ENCODE data around the gene INSRR. TPM values are rescaled to one million over a fixed set of nuclear protein-coding genes. Genes with fewer than 3 reads are reported as not detected.

INSRR gene
- total RNA-seq, 8 experiments from 2014 or later: 0.05 to 1.6 (median 0.11) TPM; not detected in 1

DNA sequence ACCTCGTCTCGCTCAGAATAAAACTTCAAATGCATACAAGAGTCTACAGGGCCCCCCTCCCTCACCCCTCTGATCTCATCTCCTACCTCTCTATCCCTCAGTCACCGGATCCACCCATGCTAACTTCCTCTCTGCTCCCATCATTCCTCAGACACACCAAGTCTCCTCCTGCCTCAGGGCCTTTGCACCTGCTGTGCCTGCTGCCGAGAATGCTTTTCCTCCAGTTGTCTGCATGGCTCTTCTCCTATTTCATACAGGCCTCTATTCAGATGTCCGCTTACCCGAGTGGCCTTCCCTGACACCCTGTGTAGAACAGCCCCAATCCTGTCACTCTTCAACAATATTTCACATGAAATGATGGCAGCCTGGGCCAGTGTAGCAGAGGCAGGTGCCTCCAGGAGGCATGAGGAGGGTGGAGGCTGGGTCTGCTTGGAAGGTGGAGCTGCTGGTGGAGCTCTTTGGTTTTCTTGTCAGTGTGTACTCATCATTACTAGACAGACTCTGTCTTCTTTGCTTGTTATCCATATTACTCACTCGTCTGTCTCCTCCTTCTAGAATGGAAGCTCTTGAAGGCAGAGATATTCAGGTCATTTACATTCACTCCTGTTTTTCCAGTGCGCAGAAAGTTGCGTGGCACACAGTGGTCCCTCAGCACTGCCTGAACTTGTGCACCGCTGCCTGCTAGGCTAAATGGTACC is 46.5 kb downstream of the INSRR start:
- Histone ChIP-seq H3K4me3 (no peak overlapping the region), H3K4me1 (replicated peaks in 1 of 2) (peaks cover 3 to 27% of the 10 kb centered on the region in 2 donors), H3K27ac (no peak overlapping the region)
- in situ Hi-C loops (cut with MboI; ENCODE audit: low pct_unique_long_range_greater_than_20kb in 2 of 9, low sequenced_read_pairs in 9 of 9, unreplicated experiment in 9 of 9): no loop called here
- ATAC-seq (replicated peaks in 6 of 8): no peak
- WGBS, 10 experiments: 70 to 100% (median 90%) methylated on average over 1 to 8 of the region's 10 CpGs

DNA sequence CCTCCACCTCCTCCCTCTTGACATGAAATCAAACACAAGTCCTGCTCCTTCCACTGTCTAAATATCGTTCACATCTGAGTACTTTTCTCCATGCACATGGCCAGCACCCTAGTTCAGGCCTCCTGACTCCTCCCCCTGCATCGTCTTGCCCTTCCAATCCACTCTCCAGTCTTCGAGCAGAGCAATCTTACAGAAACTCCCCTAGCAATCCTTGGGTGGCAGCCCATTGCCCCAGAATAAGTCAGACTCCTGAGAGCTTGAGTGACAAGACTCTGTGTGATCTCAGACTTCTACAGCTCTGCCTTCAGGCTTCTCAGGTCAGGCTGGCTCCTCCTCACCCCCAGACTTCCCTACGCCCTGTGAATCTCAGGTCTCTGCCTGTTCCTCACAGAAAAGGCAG is 47.7 kb downstream of the INSRR start:
- no peak overlapping the region for H3K27ac ChIP-seq
- in situ Hi-C loops (cut with MboI; ENCODE audit: low pct_unique_long_range_greater_than_20kb in 2 of 9, low sequenced_read_pairs in 9 of 9, unreplicated experiment in 9 of 9): no loop called here
- WGBS, 10 experiments: 57 to 100% (median 75%) methylated on average over 1 to 4 of the region's 4 CpGs; no CpG with 5 or more reads in 2 of the 10 experiments
- no peak overlapping the region for H3K4me3 ChIP-seq
- ATAC-seq (replicated peaks in 6 of 8): no peak
- peaks cover 3 to 27% of the 10 kb centered on the region in 2 donors for H3K4me1 ChIP-seq (replicated peaks in 1 of 2)

- H3K27ac ChIP-seq: no peak overlapping the region
- in situ Hi-C loops (cut with MboI; ENCODE audit: low pct_unique_long_range_greater_than_20kb in 2 of 9, low sequenced_read_pairs in 9 of 9, unreplicated experiment in 9 of 9): no loop called here
- WGBS, 10 experiments: 86 to 100% (median 100%) methylated on average over 1 to 4 of the region's 7 CpGs; no CpG with 5 or more reads in 5 of the 10 experiments
- H3K4me3 ChIP-seq: no peak overlapping the region
- ATAC-seq (replicated peaks in 6 of 8): no peak
- H3K4me1 ChIP-seq (replicated peaks in 1 of 2): peaks cover 3 to 16% of the 10 kb centered on the region in 2 donors
These were observed 49.1 kb downstream of the INSRR start for GRCh38 chr1:156809711-156810366.

DNA sequence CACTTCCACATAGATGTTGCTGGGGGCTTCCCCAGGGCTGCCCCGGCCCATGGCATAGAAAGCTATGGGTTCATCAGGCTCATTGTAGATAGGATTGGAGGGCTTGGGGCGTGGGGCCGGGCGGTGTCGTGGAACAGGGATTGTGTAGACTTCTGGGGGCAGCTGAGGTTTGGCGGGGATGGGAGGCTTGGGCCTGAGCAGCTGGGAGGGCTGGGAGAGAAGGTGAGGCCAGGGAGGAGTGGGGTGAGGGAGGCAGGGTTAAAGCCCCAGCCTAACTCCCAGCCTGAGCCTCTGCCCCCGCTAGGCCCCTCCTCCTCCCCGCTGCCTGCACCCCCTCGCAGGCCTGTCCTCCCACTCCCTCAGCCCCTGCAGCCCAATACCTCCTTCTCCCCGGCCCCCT is 49.6 kb downstream of the INSRR start:
- in situ Hi-C loops (cut with MboI; ENCODE audit: low pct_unique_long_range_greater_than_20kb in 2 of 9, low sequenced_read_pairs in 9 of 9, unreplicated experiment in 9 of 9): no loop called here
- Histone ChIP-seq H3K4me3 (no peak overlapping the region), H3K27ac (no peak overlapping the region), H3K4me1 (replicated peaks in 1 of 2) (peaks cover 3 to 11% of the 10 kb centered on the region in 2 donors)
- no peak for ATAC-seq (replicated peaks in 6 of 8)
- WGBS, 10 experiments: 100% methylated on average over 1 of the region's 10 CpGs; no CpG with 5 or more reads in 9 of the 10 experiments

- peaks cover under 1 to 2% of the 10 kb centered on the region in 2 donors for H3K4me1 ChIP-seq (replicated peaks in 1 of 2)
- H3K4me3 ChIP-seq: no peak overlapping the region
- H3K27ac ChIP-seq: no peak overlapping the region
- ATAC-seq (replicated peaks in 6 of 8): no peak
- WGBS, 10 experiments: 20 to 95% (median 80%) methylated on average over 1 to 10 of the region's 16 CpGs; no CpG with 5 or more reads in 2 of the 10 experiments
- in situ Hi-C loops (cut with MboI; ENCODE audit: low pct_unique_long_range_greater_than_20kb in 2 of 9, low sequenced_read_pairs in 9 of 9, unreplicated experiment in 9 of 9): no loop called here
These were observed 50.5 kb downstream of the INSRR start for GRCh38 chr1:156808186-156809030.

DNA sequence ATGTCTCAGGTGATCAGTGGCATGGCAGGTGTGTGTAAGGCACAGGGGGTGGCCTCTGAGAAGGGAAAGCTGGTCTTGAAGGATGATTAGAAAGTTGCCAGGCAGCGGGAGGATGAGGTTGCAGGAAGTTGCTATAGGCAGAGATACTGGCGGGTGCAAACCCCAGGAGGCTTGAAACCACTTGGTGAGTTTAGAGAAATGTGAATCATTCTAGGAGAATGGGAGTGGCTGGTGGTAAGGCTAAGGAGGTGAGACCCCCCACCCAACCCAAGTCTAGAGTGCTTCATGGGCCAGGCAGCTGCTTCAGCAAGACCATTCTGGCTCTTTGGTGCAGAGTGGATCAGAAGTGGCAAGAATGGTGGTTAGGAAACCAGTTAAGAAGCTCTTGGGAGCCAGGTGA is 51.3 kb downstream of the INSRR start:
- in situ Hi-C loops (cut with MboI; ENCODE audit: low pct_unique_long_range_greater_than_20kb in 2 of 9, low sequenced_read_pairs in 9 of 9, unreplicated experiment in 9 of 9): no loop called here
- no peak overlapping the region for H3K4me3 ChIP-seq
- H3K4me1 ChIP-seq (replicated peaks in 1 of 2): no peaks in the 10 kb centered on the region
- WGBS, 10 experiments: 86 to 100% (median 95%) methylated on average over 1 to 2 of the region's 2 CpGs; no CpG with 5 or more reads in 5 of the 10 experiments
- no peak overlapping the region for H3K27ac ChIP-seq
- no peak for ATAC-seq (replicated peaks in 6 of 8)

DNA sequence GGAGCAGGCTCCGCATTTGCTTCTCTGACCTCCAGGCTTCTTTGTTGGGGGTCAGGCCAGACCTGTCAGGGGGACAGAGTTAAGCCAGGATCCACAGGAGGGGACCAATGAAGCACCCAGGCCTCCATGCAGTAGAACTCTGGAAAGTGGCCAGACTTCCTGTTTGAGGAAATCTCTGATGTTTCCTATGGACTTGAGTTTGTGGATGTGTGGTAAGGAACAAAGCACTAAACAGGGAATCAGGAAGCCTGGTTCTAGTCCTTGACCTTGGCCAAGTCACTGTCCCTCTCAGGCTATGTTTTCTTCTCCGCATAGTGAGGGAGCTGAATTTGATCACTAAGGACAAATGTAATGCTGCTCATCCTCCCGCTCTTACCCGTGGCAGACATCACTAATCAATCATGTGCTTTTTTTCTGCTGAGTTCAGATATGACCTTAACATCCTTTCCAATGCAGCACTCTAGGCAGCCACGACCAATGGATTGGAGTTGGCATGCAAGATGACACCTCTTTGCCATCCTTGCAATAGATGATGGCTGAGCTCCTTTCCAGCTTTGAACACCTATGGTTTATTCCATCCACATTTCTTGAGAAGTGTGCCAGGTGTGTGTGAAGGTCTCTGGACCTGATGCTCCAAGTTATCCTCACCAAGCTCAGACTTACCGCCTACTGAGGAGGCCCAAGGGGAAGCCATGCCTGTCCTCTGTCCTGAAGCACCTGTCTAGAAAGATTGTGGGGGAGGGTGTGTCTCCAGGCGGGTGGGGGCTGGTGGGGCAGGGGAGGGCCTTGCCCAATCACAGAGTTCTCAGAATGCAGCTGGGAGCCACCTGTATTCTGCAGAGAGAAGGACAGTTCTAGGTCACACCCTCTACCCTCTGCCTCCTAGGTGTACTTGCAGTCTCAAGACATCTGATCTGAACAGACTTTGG is 52.1 kb downstream of the INSRR start:
- no peak overlapping the region for H3K27ac ChIP-seq
- no peak overlapping the region for H3K4me3 ChIP-seq
- no peak for ATAC-seq (replicated peaks in 6 of 8)
- no peaks in the 10 kb centered on the region for H3K4me1 ChIP-seq (replicated peaks in 1 of 2)
- 67 to 100% (median 90%) methylated on average over 1 to 7 of the region's 7 CpGs; no CpG with 5 or more reads in 1 of the 10 experiments for WGBS, 10 experiments
- in situ Hi-C loops (cut with MboI; ENCODE audit: low pct_unique_long_range_greater_than_20kb in 2 of 9, low sequenced_read_pairs in 9 of 9, unreplicated experiment in 9 of 9): no loop called here

DNA sequence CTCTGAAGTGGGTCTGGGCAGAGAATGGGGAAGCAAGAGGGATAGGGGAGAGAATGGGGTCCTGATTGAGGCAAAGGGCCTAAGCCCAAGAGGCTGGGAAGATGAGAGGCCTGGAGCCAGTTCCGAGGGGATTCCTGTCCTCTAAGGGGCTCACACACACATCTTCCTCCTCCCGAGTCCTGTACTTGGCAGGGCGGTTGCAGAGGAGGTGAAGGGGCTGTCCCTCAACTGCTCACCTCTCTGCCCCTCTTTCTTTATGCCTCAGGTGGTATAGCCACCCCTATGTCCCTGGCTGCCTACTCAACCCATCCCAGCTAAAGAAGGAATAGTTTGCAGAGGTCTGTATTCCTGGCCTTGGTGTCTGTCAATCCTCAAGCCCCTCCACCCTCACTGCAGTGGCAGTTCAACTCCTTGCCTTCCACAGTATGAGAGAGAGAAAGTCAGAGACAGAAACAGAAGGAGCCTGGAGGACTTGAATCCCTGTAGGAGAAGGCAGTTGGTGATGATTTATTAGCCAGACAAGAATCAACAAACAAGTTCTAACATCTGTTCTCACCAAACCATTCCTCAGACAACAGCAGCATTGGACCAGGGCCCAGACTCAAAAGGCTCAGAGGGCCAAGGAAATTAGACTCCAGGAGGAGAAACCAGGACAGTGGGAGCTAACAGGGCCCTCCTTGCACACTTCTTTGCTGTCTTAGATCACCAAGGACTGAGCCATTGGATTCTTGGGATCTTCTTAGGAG is 53.0 kb downstream of the INSRR start:
- H3K27ac ChIP-seq: no peak overlapping the region
- in situ Hi-C loops (cut with MboI; ENCODE audit: low pct_unique_long_range_greater_than_20kb in 2 of 9, low sequenced_read_pairs in 9 of 9, unreplicated experiment in 9 of 9): no loop called here
- peak in 1 of 8 experiments; percentile 18 for ATAC-seq (replicated peaks in 6 of 8)
- H3K4me1 ChIP-seq (replicated peaks in 1 of 2): no peaks in the 10 kb centered on the region
- 88 to 100% methylated on average over 3 of the region's 3 CpGs; no CpG with 5 or more reads in 8 of the 10 experiments for WGBS, 10 experiments
- H3K4me3 ChIP-seq: no peak overlapping the region

DNA sequence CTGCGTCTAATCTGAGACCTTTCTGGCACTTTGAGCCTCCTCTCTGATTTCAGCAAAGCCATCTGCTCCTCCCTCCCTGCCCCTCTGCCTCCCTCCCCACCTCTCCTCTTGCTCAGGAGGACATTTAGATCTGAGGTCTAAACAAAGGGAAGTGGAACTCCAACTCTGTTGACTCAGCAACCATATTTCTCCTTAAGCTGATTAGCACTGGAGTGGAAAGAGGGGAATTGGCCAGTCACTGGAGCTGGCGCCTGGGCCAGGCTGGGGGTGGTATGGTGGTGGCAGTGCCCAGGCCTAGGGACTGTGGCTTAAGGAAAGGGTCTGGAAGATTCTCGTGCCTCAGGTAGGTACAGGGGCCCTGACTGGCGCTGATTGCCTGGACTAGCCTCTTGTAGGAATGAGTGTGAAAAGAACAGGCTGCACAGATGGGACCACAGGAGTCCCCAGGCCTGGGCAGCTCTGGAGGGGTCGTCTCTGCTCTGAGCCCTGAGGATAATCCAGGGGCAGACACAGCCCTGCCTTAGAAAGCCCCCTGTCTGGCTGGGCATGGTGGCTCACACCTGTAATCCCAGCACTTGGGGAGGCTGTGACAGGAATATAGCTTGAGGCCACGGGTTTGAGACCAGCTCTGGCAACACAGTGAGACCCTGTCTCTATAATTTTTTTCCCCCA is 54.2 kb downstream of the INSRR start:
- peak in 5 of 8 experiments; percentile 50 to 88 (median 61) for ATAC-seq (replicated peaks in 6 of 8)
- Histone ChIP-seq H3K27ac (no peak overlapping the region), H3K4me1 (replicated peaks in 1 of 2) (no peaks in the 10 kb centered on the region), H3K4me3 (no peak overlapping the region)
- WGBS, 10 experiments: 55 to 81% (median 62%) methylated on average over 2 to 6 of the region's 6 CpGs; no CpG with 5 or more reads in 7 of the 10 experiments
- in situ Hi-C loops (cut with MboI; ENCODE audit: low pct_unique_long_range_greater_than_20kb in 2 of 9, low sequenced_read_pairs in 9 of 9, unreplicated experiment in 9 of 9): no loop called here

DNA sequence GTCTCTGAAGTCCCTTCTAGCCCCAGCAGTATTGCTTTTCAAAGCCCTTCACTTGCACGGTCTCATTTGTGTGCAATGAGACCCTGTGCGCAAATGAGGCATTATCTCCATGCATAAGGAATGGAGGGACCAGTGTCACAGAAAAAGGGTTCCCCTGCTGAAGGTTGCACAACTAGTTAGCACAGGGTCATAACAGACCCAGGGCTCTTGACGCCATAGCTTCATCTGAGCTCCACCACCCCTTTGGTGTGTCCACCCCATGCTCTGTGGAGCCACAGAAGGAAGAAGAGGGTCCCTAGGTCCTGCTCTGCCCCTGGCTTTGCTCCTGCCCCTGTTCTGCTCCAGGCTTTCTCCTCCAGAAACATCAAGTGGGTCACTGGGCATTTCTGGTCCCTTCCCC is 54.9 kb downstream of the INSRR start:
- H3K4me1 ChIP-seq (replicated peaks in 1 of 2): no peaks in the 10 kb centered on the region
- H3K27ac ChIP-seq: no peak overlapping the region
- no peak overlapping the region for H3K4me3 ChIP-seq
- 67 to 100% (median 78%) methylated on average over 1 to 3 of the region's 3 CpGs; no CpG with 5 or more reads in 5 of the 10 experiments for WGBS, 10 experiments
- no peak for ATAC-seq (replicated peaks in 6 of 8)
- in situ Hi-C loops (cut with MboI; ENCODE audit: low pct_unique_long_range_greater_than_20kb in 2 of 9, low sequenced_read_pairs in 9 of 9, unreplicated experiment in 9 of 9): no loop called here

- no peak overlapping the region for H3K27ac ChIP-seq
- no peaks in the 10 kb centered on the region for H3K4me1 ChIP-seq (replicated peaks in 1 of 2)
- WGBS, 10 experiments: 72 to 100% (median 90%) methylated on average over 1 to 12 of the region's 13 CpGs; no CpG with 5 or more reads in 4 of the 10 experiments
- in situ Hi-C loops (cut with MboI; ENCODE audit: low pct_unique_long_range_greater_than_20kb in 2 of 9, low sequenced_read_pairs in 9 of 9, unreplicated experiment in 9 of 9): no loop called here
- no peak overlapping the region for H3K4me3 ChIP-seq
- ATAC-seq (replicated peaks in 6 of 8): no peak
These were observed 55.6 kb downstream of the INSRR start for GRCh38 chr1:156803086-156803851.
